Motor neuron (in vitro differentiated cells): ENCODE results near the gene INPP5A. TPM values are rescaled to one million over a fixed set of nuclear protein-coding genes. Genes with fewer than 3 reads are reported as not detected.

Source experiments
- ATAC-seq, 8 experiments: fragments of 200-7000 bp; cut with Tn5 transposase; replicated peaks in 6 of 8; 2 replicates each; pipeline ENCODE4 v1.8.0; 2021; ENCODE audit warnings: mild to moderate bottlenecking in 8 of 8, moderate library complexity in 8 of 8
- H3K27ac ChIP-seq, 2 donors: fragments of 250-450 bp; sonication (Bioruptor Pico); 2 replicates each; pipeline ENCODE4 v1.9.0; 2021; ENCODE audit warnings: antibody characterized with exemption in 2 of 2, mild to moderate bottlenecking in 2 of 2, moderate library complexity in 1 of 2
- H3K4me1 ChIP-seq, 2 donors: fragments of 250-450 bp; sonication (Bioruptor Pico); replicated peaks in 1 of 2; 2 replicates each; pipeline ENCODE4 v1.6.1; 2021; ENCODE audit warnings: antibody characterized with exemption in 2 of 2, mild to moderate bottlenecking in 2 of 2, moderate library complexity in 1 of 2
- H3K4me3 ChIP-seq, 5 donors: fragments of 250-450 bp; sonication (Bioruptor Pico); 2 replicates each; pipeline ENCODE4 v1.9.0; 2021; ENCODE audit warnings: antibody characterized with exemption in 5 of 5, mild to moderate bottlenecking in 5 of 5, moderate library complexity in 4 of 5
- WGBS, 10 experiments: fragments of 450-650 bp; shearing (Covaris generic); methylation state at CpG; one replicate each; pipeline ENCODE4 v1.0.0; 2022; 5-methylcytosine and 5-hydroxymethylcytosine counted together
- in situ Hi-C, 9 experiments: fragments of 400-800 bp; cut with MboI; loops; one replicate each; pipeline ENCODE4 v1.15.0; 2021; ENCODE audit warnings: low sequenced_read_pairs in 9 of 9, low pct_unique_long_range_greater_than_20kb in 2 of 9; ENCODE audit not compliant: unreplicated experiment in 9 of 9
- total RNA-seq, 8 experiments: library from RNA; unstranded; fragments of 300-600 nt; gene quantifications; 2 replicates each; pipeline versions ENCODE4 v1.2.3 to v1.2.4, GENCODE V29; 2022

INPP5A gene
- total RNA-seq, 8 experiments from 2014 or later: 13.2 to 45.0 (median 17.9) TPM

- Histone ChIP-seq H3K4me3 (no peak overlapping the region), H3K4me1 (peaks cover 19 to 24% of the 10 kb centered on the region in 2 donors), H3K27ac (no peak overlapping the region)
- in situ Hi-C loops: loop anchor here in 1 of 9 experiments (25.0 kb wide), 1 partner anchor 92 kb away; no protein-coding TSS in a partner anchor
- 48 to 86% (median 70%) methylated on average over 4 to 16 of the region's 35 CpGs; no CpG with 5 or more reads in 2 of the 10 experiments for WGBS, 10 experiments
- ATAC-seq: no peak
Observed at GRCh38 chr10:132544744-132545658, 7.4 kb downstream of the INPP5A start.

DNA sequence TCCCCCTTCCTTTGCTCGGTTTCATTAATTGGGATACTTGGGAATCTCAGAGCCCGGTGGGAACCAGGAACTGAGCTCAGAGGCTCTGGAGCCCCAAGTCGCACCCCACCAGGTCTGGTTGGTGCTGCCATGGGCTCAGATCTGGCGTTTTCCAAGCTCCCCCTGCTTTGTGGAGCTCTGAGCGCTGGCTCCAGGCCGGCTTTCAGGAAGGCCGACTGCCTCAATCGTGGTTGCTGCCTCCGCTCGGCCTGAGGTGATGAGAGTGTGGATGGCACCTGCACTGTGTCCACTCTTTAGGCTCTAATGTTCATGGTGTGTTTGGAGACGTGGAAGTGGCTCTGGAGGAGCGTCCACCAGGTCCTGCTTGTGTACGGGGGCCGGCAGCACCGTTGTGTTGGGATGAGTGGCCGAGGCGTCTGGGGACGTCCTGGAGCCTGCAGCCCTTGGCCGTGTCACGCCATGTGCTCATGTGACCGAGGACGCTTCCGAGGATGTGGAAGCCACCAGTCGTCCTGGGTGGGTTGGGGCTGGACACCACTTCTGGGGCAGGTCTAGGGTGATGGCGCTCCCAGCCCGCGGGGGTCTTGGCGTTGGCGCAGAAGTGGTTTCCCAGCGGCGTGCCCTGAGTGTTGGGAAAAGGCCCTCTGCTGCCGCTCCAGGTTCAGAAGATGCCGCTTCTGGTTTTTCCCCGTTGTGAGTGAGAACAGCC lies 8.2 kb downstream of the INPP5A start:
- H3K4me1 ChIP-seq: peaks cover 11 to 16% of the 10 kb centered on the region in 2 donors

DNA sequence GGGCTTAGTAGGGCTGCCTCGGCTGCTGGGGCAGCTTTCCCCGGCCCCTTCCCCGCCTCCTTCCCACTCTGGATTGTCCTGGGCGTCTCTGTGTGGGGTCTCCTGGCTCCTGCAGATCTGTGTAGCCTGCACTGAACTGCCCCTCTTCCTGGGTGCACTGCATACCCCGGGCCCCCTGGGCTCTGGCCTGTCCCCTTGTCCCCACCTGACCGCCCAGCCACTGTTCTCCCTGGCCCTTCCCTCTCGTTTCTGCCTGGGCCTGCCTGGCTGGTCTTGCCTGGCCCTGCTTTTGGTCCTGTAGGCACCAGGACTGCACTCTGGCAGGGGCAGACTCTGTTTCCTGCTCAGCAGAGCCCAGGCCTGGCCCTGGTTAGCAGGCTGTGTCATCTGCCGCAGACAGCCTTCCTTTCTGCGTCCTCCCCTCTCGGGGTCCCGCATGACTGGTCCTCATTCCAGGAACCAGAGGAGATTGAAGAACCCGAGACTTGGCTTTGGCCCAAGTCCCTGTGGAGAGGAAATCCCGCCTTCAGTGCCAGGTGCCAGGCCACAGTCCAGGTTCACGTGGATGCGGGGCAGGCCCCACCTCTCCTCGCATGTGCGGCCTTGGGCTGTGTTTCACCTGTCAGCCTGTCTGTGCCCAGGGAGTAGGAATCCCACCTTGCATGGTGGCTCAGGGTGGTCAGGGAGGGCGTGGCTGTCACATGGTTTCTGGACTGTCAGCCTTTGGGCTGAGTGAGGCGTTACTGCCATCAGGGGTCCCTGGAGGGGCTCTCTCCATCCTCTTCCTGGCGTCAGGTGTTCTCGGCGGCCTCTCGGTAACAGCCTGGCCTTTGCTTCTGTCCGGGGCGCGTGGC lies 9.2 kb downstream of the INPP5A start:
- Histone ChIP-seq H3K4me3 (no peak overlapping the region), H3K27ac (no peak overlapping the region), H3K4me1 (peaks cover 3 to 6% of the 10 kb centered on the region in 2 donors)
- in situ Hi-C loops: loop anchor here in 1 of 9 experiments (25.0 kb wide), 1 partner anchor 91 kb away; no protein-coding TSS in a partner anchor
- ATAC-seq: peak in 1 of 8 experiments; percentile 7
- WGBS, 10 experiments: 94 to 97% methylated on average over 3 to 5 of the region's 26 CpGs; no CpG with 5 or more reads in 8 of the 10 experiments

More for the DNA sequence above, 8.2 kb downstream of the INPP5A start:
- 88 to 100% (median 93%) methylated on average over 2 to 20 of the region's 34 CpGs; no CpG with 5 or more reads in 4 of the 10 experiments for WGBS, 10 experiments
- H3K27ac ChIP-seq: no peak overlapping the region
- ATAC-seq: no peak
- no peak overlapping the region for H3K4me3 ChIP-seq
- in situ Hi-C loops: loop anchor here in 1 of 9 experiments (25.0 kb wide), 1 partner anchor 91 kb away; no protein-coding TSS in a partner anchor

- Histone ChIP-seq H3K27ac (no peak overlapping the region), H3K4me1 (peaks cover 0 to 3% of the 10 kb centered on the region in 2 donors), H3K4me3 (no peak overlapping the region)
- 86 to 100% (median 91%) methylated on average over 1 to 6 of the region's 22 CpGs; no CpG with 5 or more reads in 4 of the 10 experiments for WGBS, 10 experiments
- in situ Hi-C loops: loop anchor here in 1 of 9 experiments (25.0 kb wide), 1 partner anchor 90 kb away; no protein-coding TSS in a partner anchor
- ATAC-seq: no peak
Observed at GRCh38 chr10:132547421-132547861, 9.9 kb downstream of the INPP5A start.

DNA sequence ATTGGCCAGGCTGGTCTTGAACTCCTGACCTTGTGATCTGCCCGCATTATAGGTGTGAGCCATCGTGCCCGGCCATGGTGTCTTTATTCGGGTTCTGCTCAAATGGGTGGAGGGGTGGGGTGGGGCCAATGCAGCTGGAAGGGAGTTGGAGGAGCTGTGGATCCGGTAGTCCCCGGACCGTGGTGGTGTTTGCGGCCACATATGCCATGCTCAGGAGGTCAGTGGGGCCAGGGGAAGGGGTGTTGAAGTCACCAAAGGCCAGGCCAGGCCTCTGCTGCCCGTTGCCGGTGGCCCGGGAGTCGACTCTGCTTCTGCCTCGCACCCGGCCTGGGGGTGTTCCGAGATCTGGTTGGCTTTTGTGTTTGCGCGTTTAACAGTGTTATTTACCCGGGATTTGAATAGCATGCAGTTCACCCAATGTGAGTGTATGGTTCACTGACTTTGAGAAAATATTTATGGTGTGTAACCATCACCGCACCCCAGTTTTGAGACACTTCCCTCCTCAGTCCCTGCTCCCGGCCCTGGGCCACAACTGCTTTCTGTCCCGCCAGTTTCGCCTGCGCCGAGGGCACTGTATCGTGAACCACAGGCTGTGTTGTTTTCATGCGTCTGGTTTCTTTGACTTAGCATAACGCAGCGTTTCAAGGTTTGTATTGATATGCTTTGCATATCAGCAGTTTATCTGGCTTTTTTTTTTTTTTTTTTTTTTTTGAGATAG lies 10.7 kb downstream of the INPP5A start:
- Histone ChIP-seq H3K4me3 (no peak overlapping the region), H3K4me1 (peaks cover 0 to 3% of the 10 kb centered on the region in 2 donors), H3K27ac (no peak overlapping the region)
- no peak for ATAC-seq
- WGBS, 10 experiments: 75 to 100% (median 93%) methylated on average over 1 to 15 of the region's 28 CpGs
- in situ Hi-C loops: loop anchor here in 1 of 9 experiments (25.0 kb wide), 1 partner anchor 89 kb away; no protein-coding TSS in a partner anchor

DNA sequence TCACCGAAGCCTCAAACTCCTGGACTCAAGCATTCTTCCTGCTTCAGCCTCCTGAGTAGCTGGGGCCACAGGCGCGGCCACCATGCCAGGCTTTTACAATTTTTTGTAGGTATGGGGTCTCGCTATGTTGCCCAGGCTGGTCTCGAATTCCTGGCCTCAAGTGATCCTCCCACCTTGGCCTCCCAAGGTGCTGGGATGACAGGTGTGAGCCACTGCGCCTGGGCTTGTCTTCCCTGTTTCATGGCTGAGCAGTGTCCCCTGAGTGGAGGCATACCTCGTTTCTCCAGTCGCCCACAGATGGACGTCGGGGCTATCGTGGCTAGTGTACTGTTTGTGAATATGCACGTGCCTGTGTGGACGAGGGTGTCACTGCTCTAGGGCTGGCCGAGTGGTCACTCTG lies 11.3 kb downstream of the INPP5A start:
- no peak for ATAC-seq
- H3K4me1 ChIP-seq: peaks cover 0 to 3% of the 10 kb centered on the region in 2 donors
- H3K27ac ChIP-seq: no peak overlapping the region
- in situ Hi-C loops: loop anchor here in 1 of 9 experiments (25.0 kb wide), 1 partner anchor 88 kb away; no protein-coding TSS in a partner anchor
- no peak overlapping the region for H3K4me3 ChIP-seq
- WGBS, 10 experiments: 70 to 100% (median 84%) methylated on average over 1 to 10 of the region's 14 CpGs; no CpG with 5 or more reads in 6 of the 10 experiments

DNA sequence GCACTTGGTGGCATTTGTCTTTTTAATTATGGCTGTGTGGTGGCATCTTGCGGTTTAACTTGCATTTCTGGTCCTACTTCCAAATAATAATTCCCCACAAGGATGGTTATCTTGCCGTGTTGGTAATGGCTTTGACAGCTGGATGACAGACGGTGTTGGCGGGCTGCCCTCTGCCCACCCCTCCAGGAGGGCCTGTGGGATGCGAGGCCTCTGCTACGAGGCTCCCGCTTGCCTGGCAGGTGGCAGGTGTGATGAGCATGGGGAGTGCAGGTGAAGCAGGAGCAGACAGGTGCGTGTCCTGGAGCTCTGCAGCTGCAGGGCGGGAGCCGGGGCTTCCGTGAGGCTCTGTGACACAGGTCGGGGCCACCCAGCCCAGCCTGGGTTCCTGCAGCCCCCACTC lies 11.8 kb downstream of the INPP5A start:
- in situ Hi-C loops: loop anchor here in 1 of 9 experiments (25.0 kb wide), 1 partner anchor 88 kb away; no protein-coding TSS in a partner anchor
- 49 to 80% (median 74%) methylated on average over 2 to 8 of the region's 12 CpGs; no CpG with 5 or more reads in 7 of the 10 experiments for WGBS, 10 experiments
- Histone ChIP-seq H3K4me3 (no peak overlapping the region), H3K4me1 (peaks cover 0 to 3% of the 10 kb centered on the region in 2 donors), H3K27ac (no peak overlapping the region)
- ATAC-seq: peak in 2 of 8 experiments; percentile 24 to 36

- ATAC-seq: no peak
Observed at GRCh38 chr10:132550366-132551092, 12.9 kb downstream of the INPP5A start.

DNA sequence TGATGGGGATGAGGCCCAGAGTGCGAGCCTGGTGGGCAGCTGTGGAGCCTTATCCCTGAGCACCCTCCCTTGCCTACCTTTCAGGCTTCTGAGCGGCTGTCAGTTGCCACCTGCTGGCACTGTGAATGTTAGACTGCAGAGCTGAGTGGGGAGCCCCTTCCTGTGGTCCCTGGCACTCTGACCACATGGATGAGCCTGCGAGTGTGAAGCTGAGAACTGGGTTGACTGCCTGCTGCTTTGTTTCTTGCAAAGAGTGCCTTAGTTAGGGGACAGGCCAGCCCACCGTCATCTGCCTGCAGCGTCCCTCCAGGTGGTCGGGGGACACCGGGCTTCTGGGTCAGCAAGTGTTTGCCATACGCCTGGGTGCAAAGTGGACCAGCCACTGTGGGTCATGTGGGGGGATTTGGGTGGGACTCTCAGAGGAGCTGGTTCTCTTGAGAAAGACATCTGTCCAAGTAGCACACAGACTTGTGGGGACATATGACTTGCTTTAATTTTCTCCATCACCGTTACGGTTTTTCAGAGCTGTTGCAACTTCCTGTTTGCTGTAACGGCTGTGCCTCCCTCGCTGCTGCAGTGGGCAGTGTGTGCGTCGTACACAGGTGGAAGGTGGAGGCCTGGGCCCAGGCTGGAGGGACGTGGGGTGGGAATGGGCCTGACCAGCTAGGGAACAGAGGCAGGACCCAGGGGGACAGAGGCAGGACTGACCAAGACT lies 13.7 kb downstream of the INPP5A start:
- in situ Hi-C loops: no loop called here
- no peaks in the 10 kb centered on the region for H3K4me1 ChIP-seq
- H3K4me3 ChIP-seq: no peak overlapping the region
- 69 to 80% (median 75%) methylated on average over 2 to 13 of the region's 15 CpGs; no CpG with 5 or more reads in 7 of the 10 experiments for WGBS, 10 experiments
- no peak overlapping the region for H3K27ac ChIP-seq
- ATAC-seq: no peak

More at GRCh38 chr10:132550366-132551092, 12.9 kb downstream of the INPP5A start:
- Histone ChIP-seq H3K27ac (no peak overlapping the region), H3K4me1 (no peaks in the 10 kb centered on the region), H3K4me3 (no peak overlapping the region)
- in situ Hi-C loops: no loop called here
- WGBS, 10 experiments: 80 to 100% (median 92%) methylated on average over 2 to 13 of the region's 20 CpGs; no CpG with 5 or more reads in 5 of the 10 experiments

- H3K27ac ChIP-seq: no peak overlapping the region
- no peak for ATAC-seq
- in situ Hi-C loops: no loop called here
- WGBS, 10 experiments: 90% methylated on average over 3 of the region's 8 CpGs; no CpG with 5 or more reads in 9 of the 10 experiments
- no peak overlapping the region for H3K4me3 ChIP-seq
- no peaks in the 10 kb centered on the region for H3K4me1 ChIP-seq
Observed at GRCh38 chr10:132551808-132552130, 14.2 kb downstream of the INPP5A start.
